ENCODE data around the gene NMNAT1.

- TF ChIP-seq CEBPB (IDR thresholded peaks at IDR 0.05; ENCODE audit: low read depth, low read length) (no peak), EZH2 (IDR thresholded peaks at IDR 0.05; ENCODE audit: low read depth, low read length, severe bottlenecking) (no peak), POLR2A (IDR thresholded peaks at IDR 0.05; ENCODE audit: control extremely low read depth in 1 of 2, low read depth in 2 of 2, low read length in 2 of 2) (no peak), GABPA (IDR thresholded peaks at IDR 0.05; ENCODE audit: borderline replicate concordance, insufficient read depth, low read length) (no peak), SP2 (IDR thresholded peaks at IDR 0.05; ENCODE audit: low read length) (no peak), RBBP5 (IDR thresholded peaks at IDR 0.05; ENCODE audit: borderline replicate concordance, low read depth, low read length) (no peak), YY1 (IDR thresholded peaks at IDR 0.05; ENCODE audit: low read depth, low read length) (no peak), EP300 (IDR thresholded peaks at IDR 0.05; ENCODE audit: borderline replicate concordance in 1 of 2, low read depth in 2 of 2, low read length in 2 of 2) (no peak), ATF2 (IDR thresholded peaks at IDR 0.05; ENCODE audit: low read length) (no peak), ZNF274 (IDR thresholded peaks at IDR 0.05; ENCODE audit: borderline replicate concordance, extremely low read depth, low read length) (no peak)
- TF ChIP-seq, protein P1, sequence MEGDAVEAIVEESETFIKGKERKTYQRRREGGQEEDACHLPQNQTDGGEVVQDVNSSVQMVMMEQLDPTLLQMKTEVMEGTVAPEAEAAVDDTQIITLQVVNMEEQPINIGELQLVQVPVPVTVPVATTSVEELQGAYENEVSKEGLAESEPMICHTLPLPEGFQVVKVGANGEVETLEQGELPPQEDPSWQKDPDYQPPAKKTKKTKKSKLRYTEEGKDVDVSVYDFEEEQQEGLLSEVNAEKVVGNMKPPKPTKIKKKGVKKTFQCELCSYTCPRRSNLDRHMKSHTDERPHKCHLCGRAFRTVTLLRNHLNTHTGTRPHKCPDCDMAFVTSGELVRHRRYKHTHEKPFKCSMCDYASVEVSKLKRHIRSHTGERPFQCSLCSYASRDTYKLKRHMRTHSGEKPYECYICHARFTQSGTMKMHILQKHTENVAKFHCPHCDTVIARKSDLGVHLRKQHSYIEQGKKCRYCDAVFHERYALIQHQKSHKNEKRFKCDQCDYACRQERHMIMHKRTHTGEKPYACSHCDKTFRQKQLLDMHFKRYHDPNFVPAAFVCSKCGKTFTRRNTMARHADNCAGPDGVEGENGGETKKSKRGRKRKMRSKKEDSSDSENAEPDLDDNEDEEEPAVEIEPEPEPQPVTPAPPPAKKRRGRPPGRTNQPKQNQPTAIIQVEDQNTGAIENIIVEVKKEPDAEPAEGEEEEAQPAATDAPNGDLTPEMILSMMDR (IDR thresholded peaks at IDR 0.05; ENCODE audit: control extremely low read depth in 1 of 3, insufficient read depth in 1 of 3, low read depth in 1 of 3, low read length in 3 of 3): no peak
Observed at GRCh38 chr1:9907441-9907840, 35.8 kb upstream of the NMNAT1 start.

Measured in H1 (cell line).